Spleen (tissue), 7 donors: Measurements from ENCODE around the gene SPDYE3.

ENCODE experiments used
- CTCF ChIP-seq, 11 experiments: fragments of 200-600 bp in 7 of 11; fragments of 450-650 bp in 4 of 11; sonication (generic) in 4 of 11; IDR thresholded peaks in 8 of 11; conservative IDR thresholded peaks in 3 of 11; 1 replicate in 7 of 11; 2 replicates in 4 of 11; pipeline versions ENCODE4 v1.4.0 to v1.8.0; 2016 to 2021; ENCODE audit warnings: antibody characterized with exemption in 11 of 11, inconsistent platforms in 4 of 11, mild to moderate bottlenecking in 1 of 11
- POLR2A ChIP-seq, 3 donors: fragments of 450-650 bp; IDR thresholded peaks; one replicate each; pipeline ENCODE4 v1.5.1; 2017; ENCODE audit warnings: antibody characterized with exemption in 3 of 3, mild to moderate bottlenecking in 1 of 3
- donor health status: DM: no; HTN: no; CAD: no; lungs with moderate emphysema.
- donor health status: DM: no; HTN: no; CAD: no.
- donor health status: DM: no; HTN: no; CAD: no.

GRCh38 chr7:100349757-100350156, 42.3 kb downstream of the SPDYE3 start:
- no peak for TF ChIP-seq CTCF (IDR thresholded peaks at IDR 0.05 in 8 of 11, conservative IDR thresholded peaks at IDR 0.05 in 3 of 11)
- no peak for TF ChIP-seq POLR2A (IDR thresholded peaks at IDR 0.05)
